Activated T-cell treated with anti-CD3 and anti-CD28 coated beads, Interleukin-2, amount 50 U/mL, for 4 hours (primary cell): ENCODE results near the gene TPD52L1. TPM values are rescaled to one million over a fixed set of nuclear protein-coding genes. Genes with fewer than 3 reads are reported as not detected.

Source experiments
- ATAC-seq, 2 donors: fragments of 200-7000 bp; cut with Tn5 transposase; one replicate each; pipeline ENCODE4 v1.10.0; 2021
- DNase-seq: peaks from one replicate; pipeline ENCODE4 v3.0.0-alpha.2; 2020
- H3K27me3 Mint-ChIP-seq: one replicate; pipeline ENCODE4 v1.8.0; 2021; ENCODE audit warnings: low read depth, mixed read lengths
- H3K36me3 Mint-ChIP-seq: one replicate; pipeline ENCODE4 v1.8.0; 2022; ENCODE audit warnings: mixed read lengths; ENCODE audit not compliant: insufficient read depth
- H3K4me1 Mint-ChIP-seq: one replicate; pipeline ENCODE4 v1.8.0; 2021; ENCODE audit warnings: low read depth, mixed read lengths
- H3K4me3 Mint-ChIP-seq: one replicate; pipeline ENCODE4 v1.8.0; 2021; ENCODE audit warnings: mild to moderate bottlenecking, moderate library complexity, mixed read lengths
- H3K9me3 Mint-ChIP-seq: one replicate; pipeline ENCODE4 v1.8.0; 2021; ENCODE audit warnings: mixed read lengths
- total RNA-seq, 3 donors: library from RNA; stranded (reverse); gene quantifications; one replicate each; pipeline ENCODE4 v1.2.1, GENCODE V29; 2021

Gene TPD52L1
- total RNA-seq, 3 donors from 2014 or later = 0.65 to 0.79 (median 0.66) TPM

DNA sequence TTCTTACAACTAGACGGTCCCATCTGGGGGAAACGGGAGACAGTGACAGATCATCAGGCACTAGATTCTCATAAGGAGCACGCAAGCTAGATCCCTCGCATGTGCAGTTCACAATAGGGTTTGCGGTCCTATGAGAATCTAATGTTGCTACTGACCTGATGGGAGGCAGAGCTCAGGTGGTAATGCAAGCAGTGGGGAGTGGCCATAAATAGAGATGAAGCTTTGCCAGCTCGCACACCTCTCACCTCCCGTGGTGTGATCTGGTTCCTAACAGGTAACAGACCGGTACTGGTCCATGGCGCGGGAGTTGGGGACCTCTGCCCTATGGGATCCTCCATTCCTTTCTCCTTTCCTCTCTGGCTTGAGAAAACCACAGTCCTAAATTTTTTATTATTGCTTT is 63.8 kb downstream of the TPD52L1 start:
- H3K36me3 Mint-ChIP-seq = no peaks in the 10 kb centered on the region
- no peaks in the 10 kb centered on the region for H3K4me1 Mint-ChIP-seq
- no peaks in the 10 kb centered on the region for H3K9me3 Mint-ChIP-seq
- H3K4me3 Mint-ChIP-seq = no peak overlapping the region
- DNase-seq (no peak), ATAC-seq (no peak)
- peaks cover 4% of the 10 kb centered on the region for H3K27me3 Mint-ChIP-seq

GRCh38 chr6:125217992-125218391 is 64.4 kb downstream of the TPD52L1 start:
- Mint-ChIP-seq H3K4me1 (no peaks in the 10 kb centered on the region), H3K27me3 (peaks cover 4% of the 10 kb centered on the region), H3K36me3 (no peaks in the 10 kb centered on the region), H3K9me3 (no peaks in the 10 kb centered on the region), H3K4me3 (no peak overlapping the region)
- DNase-seq (no peak), ATAC-seq (no peak)

GRCh38 chr6:125219361-125219895 is 65.9 kb downstream of the TPD52L1 start:
- DNase-seq (no peak), ATAC-seq (no peak)
- H3K36me3 Mint-ChIP-seq = no peaks in the 10 kb centered on the region
- H3K4me1 Mint-ChIP-seq = no peaks in the 10 kb centered on the region
- H3K9me3 Mint-ChIP-seq = no peaks in the 10 kb centered on the region
- H3K4me3 Mint-ChIP-seq = no peak overlapping the region
- peaks cover 4% of the 10 kb centered on the region for H3K27me3 Mint-ChIP-seq

- ATAC-seq = no peak
- Mint-ChIP-seq H3K4me1 (no peaks in the 10 kb centered on the region), H3K36me3 (no peaks in the 10 kb centered on the region), H3K27me3 (peaks cover 4% of the 10 kb centered on the region), H3K9me3 (no peaks in the 10 kb centered on the region), H3K4me3 (no peak overlapping the region)
- DNase-seq = no peak
These were observed 67.1 kb downstream of the TPD52L1 start for GRCh38 chr6:125220712-125221111.

GRCh38 chr6:125222531-125223455 is 69.2 kb downstream of the TPD52L1 start:
- ATAC-seq = no peak
- H3K4me3 Mint-ChIP-seq = no peak overlapping the region
- H3K27me3 Mint-ChIP-seq = peaks cover 4% of the 10 kb centered on the region
- no peak for DNase-seq
- H3K36me3 Mint-ChIP-seq = no peaks in the 10 kb centered on the region
- H3K4me1 Mint-ChIP-seq = no peaks in the 10 kb centered on the region
- no peaks in the 10 kb centered on the region for H3K9me3 Mint-ChIP-seq

GRCh38 chr6:125224231-125224861 is 70.8 kb downstream of the TPD52L1 start:
- Mint-ChIP-seq H3K9me3 (no peaks in the 10 kb centered on the region), H3K4me3 (no peak overlapping the region), H3K4me1 (no peaks in the 10 kb centered on the region), H3K36me3 (no peaks in the 10 kb centered on the region), H3K27me3 (no peaks in the 10 kb centered on the region)
- DNase-seq (no peak), ATAC-seq (no peak)

GRCh38 chr6:125227244-125227643 is 73.7 kb downstream of the TPD52L1 start:
- DNase-seq = no peak
- no peak overlapping the region for H3K4me3 Mint-ChIP-seq
- ATAC-seq = no peak
- H3K36me3 Mint-ChIP-seq = no peaks in the 10 kb centered on the region
- H3K9me3 Mint-ChIP-seq = no peaks in the 10 kb centered on the region
- no peaks in the 10 kb centered on the region for H3K27me3 Mint-ChIP-seq
- no peaks in the 10 kb centered on the region for H3K4me1 Mint-ChIP-seq

- no peak for DNase-seq
- Mint-ChIP-seq H3K9me3 (no peaks in the 10 kb centered on the region), H3K36me3 (no peaks in the 10 kb centered on the region), H3K4me1 (no peaks in the 10 kb centered on the region), H3K27me3 (no peaks in the 10 kb centered on the region), H3K4me3 (no peak overlapping the region)
- ATAC-seq = no peak
These were observed 75.5 kb downstream of the TPD52L1 start for GRCh38 chr6:125228981-125229479.

- no peak for ATAC-seq
- DNase-seq = no peak
- no peaks in the 10 kb centered on the region for H3K4me1 Mint-ChIP-seq
- no peaks in the 10 kb centered on the region for H3K9me3 Mint-ChIP-seq
- H3K27me3 Mint-ChIP-seq = no peaks in the 10 kb centered on the region
- no peaks in the 10 kb centered on the region for H3K36me3 Mint-ChIP-seq
- no peak overlapping the region for H3K4me3 Mint-ChIP-seq
These were observed 77.1 kb downstream of the TPD52L1 start for GRCh38 chr6:125230674-125231073.

DNA sequence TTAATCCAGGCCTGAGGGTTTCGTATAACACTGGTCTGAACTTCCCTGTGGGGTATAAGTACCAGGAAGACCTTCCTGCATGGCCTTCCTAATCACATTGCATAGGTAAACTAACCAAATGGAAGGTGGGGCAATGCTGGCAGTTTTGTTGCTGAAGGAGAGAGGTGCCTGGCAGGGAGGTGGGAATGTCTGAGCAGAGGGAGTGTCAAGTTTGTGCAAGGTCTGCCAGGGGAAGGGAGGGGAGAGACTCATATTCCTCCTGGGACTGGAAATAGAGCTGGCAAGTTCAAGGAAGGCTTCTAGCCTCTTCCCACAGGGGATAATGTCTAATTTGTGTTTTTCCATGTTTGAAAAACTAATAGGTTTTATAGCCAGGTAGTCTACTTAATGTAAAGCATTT is 77.6 kb downstream of the TPD52L1 start:
- Mint-ChIP-seq H3K4me1 (no peaks in the 10 kb centered on the region), H3K27me3 (no peaks in the 10 kb centered on the region), H3K4me3 (no peak overlapping the region), H3K36me3 (no peaks in the 10 kb centered on the region), H3K9me3 (no peaks in the 10 kb centered on the region)
- ATAC-seq = no peak
- no peak for DNase-seq

DNA sequence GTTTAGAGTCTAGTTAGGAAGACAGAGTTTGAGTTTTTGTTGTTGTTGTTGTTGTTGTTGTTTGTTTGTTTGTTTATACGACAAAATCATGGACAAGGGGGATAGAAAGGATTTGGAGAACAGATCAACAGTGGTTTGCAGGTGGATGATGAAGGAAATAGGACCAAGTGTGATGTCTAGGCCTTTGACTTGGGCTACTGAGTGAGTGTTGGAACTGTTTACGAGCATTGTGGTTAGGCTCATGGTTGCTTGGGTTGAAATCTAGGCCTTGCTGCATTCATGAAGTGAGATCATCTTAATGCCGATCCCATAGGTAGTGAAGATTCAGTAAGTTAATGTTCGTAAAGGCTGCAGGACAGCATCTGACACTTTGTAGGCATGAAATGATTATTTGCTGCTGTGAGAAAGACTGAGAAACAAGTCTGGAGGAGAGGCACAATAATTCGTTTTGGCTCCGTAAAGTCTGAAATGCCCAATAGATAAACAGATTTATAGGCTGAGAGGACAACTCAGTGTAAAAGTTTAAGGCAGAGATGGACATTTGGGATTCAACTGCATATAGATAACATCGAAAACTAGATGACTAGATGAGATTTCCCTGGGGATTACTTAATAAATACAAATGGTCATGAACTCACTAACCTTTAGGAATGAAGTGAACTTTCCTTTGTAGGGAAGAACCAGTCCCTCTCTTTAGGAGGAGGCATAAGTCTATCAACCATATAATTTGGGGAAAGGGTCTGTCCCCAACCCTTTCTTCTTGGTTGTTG is 78.2 kb downstream of the TPD52L1 start:
- H3K27me3 Mint-ChIP-seq = no peaks in the 10 kb centered on the region
- H3K36me3 Mint-ChIP-seq = no peaks in the 10 kb centered on the region
- DNase-seq (no peak), ATAC-seq (no peak)
- H3K4me1 Mint-ChIP-seq = no peaks in the 10 kb centered on the region
- no peak overlapping the region for H3K4me3 Mint-ChIP-seq
- H3K9me3 Mint-ChIP-seq = no peaks in the 10 kb centered on the region

DNA sequence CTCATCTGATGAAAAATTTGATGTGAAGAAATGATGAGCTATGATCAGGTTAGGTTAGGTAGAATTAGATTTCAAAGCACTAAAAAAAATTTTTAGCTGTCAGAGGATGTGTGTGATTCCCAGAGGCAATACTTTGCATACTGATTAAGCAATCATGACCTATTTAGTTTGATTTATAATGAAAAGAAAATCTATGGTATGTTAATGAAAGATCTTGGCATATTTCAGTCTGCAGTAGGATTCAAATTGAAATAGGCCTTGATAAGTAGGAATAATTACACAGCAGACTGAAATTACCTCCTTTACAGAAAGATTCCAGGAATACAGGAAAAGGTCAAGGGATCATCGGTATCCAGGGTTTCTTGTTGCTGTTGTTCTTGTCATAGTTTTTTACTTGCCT is 78.9 kb downstream of the TPD52L1 start:
- ATAC-seq = no peak
- H3K4me3 Mint-ChIP-seq = no peak overlapping the region
- H3K36me3 Mint-ChIP-seq = no peaks in the 10 kb centered on the region

GRCh38 chr6:125233202-125233601 is 79.6 kb downstream of the TPD52L1 start:
- Mint-ChIP-seq H3K4me1 (no peaks in the 10 kb centered on the region), H3K36me3 (no peaks in the 10 kb centered on the region), H3K4me3 (no peak overlapping the region), H3K9me3 (peaks cover 3% of the 10 kb centered on the region), H3K27me3 (no peaks in the 10 kb centered on the region)
- ATAC-seq (no peak), DNase-seq (no peak)

More for the DNA sequence above, 78.9 kb downstream of the TPD52L1 start:
- Mint-ChIP-seq H3K27me3 (no peaks in the 10 kb centered on the region), H3K9me3 (peaks cover 3% of the 10 kb centered on the region), H3K4me1 (no peaks in the 10 kb centered on the region)
- no peak for DNase-seq
